OCI-LY1 (cell line): ENCODE measurements around the gene ADGRA3.

Experiments
- CTCF ChIP-seq: fragments of 200-600 bp; sonication (generic), shearing (Covaris generic); IDR thresholded peaks from 2 replicates; pipeline ENCODE4 v1.5.1; 2017; ENCODE audit warnings: mild to moderate bottlenecking, antibody characterized with exemption, low read length, moderate library complexity, mixed read lengths
- EZH2 ChIP-seq: fragments of 200-600 bp; sonication (generic), shearing (Covaris generic); IDR thresholded peaks from 2 replicates; pipeline ENCODE4 v1.8.0; 2017; ENCODE audit warnings: borderline replicate concordance, mixed run types, mild to moderate bottlenecking, antibody characterized with exemption, low read length, moderate library complexity, mixed read lengths

DNA sequence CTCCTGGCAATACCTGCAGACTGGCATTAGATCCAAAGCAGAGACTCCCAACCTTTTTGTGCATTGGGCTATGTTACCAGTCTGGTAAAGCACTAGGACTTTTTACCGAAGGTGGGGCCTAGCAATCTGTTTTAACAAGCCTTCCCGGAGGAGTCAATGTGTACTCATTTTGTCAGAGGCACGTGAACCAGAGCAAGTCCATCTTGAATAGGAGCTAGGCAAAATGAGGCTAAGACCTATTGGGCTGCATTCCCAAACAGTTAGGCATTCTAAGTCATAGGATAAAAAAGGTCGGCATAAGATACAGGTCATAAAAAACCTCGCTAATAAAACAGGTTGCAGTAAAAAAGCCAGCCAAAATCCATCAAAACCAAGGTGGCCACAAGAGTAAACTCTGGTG, 22.3 kb downstream of the ADGRA3 start:
- TF ChIP-seq CTCF (no peak), EZH2 (no peak)
